Naive thymus-derived CD4-positive, alpha-beta T cell (primary cell): ENCODE results near the gene CCDC71. TPM values are rescaled to one million over a fixed set of nuclear protein-coding genes. Genes with fewer than 3 reads are reported as not detected.

Experiments used
- ATAC-seq: fragments of 150-1000 bp; cut with Tn5 transposase; 2 replicates; pipeline ENCODE4 v1.10.0; 2021; ENCODE audit warnings: mild to moderate bottlenecking, moderate library complexity
- CTCF ChIA-PET: fragments of 350-600 bp; sonication (Branson Sonifier 250); formaldehyde crosslinking; loops from one replicate; lab custom pipeline; 2021; ENCODE audit warnings: antibody characterized with exemption; lab: Charles Lee
- POLR2A ChIA-PET: fragments of 350-600 bp; sonication (Branson Sonifier 250); formaldehyde crosslinking; loops from one replicate; lab custom pipeline; 2021; ENCODE audit warnings: antibody characterized with exemption, inconsistent platforms; lab: Charles Lee
- DNase-seq, 9 donors: peaks; one replicate each; pipeline versions ENCODE4 v3.0.0 to v3.0.0-alpha.2; 2020 to 2022; ENCODE audit warnings: mixed read lengths in 1 of 9
- H3K27ac ChIP-seq: one replicate; pipeline ENCODE4 v1.7.0; 2013; ENCODE audit warnings: mild to moderate bottlenecking, low read depth, low read length, moderate library complexity
- H3K27me3 ChIP-seq, 2 donors: one replicate each; pipeline ENCODE4 v1.7.0; 2013; ENCODE audit warnings: low read length in 2 of 2, mild to moderate bottlenecking in 2 of 2, moderate library complexity in 2 of 2; ENCODE audit not compliant: control insufficient read depth in 2 of 2, insufficient read depth in 2 of 2
- H3K36me3 ChIP-seq, 3 experiments: 1 replicate in 2 of 3; 2 replicates in 1 of 3; pipeline ENCODE4 v1.7.0; 2013; ENCODE audit warnings: low read length in 3 of 3, mild to moderate bottlenecking in 3 of 3, moderate library complexity in 1 of 3; ENCODE audit not compliant: insufficient read depth in 3 of 3, control insufficient read depth in 2 of 3
- H3K4me1 ChIP-seq, 2 donors: one replicate each; pipeline ENCODE4 v1.7.0; 2013; ENCODE audit warnings: low read length in 2 of 2, mild to moderate bottlenecking in 2 of 2, moderate library complexity in 1 of 2; ENCODE audit not compliant: control insufficient read depth in 2 of 2, insufficient read depth in 2 of 2
- H3K4me3 ChIP-seq: 2 replicates; pipeline ENCODE4 v1.7.0; 2013; ENCODE audit warnings: mild to moderate bottlenecking, low read length
- H3K9me3 ChIP-seq, 3 experiments: 1 replicate in 2 of 3; 2 replicates in 1 of 3; pipeline ENCODE4 v1.7.0; 2013; ENCODE audit warnings: low read length in 3 of 3; ENCODE audit not compliant: control insufficient read depth in 2 of 3
- H3K27ac Mint-ChIP-seq, 9 donors: one replicate each; pipeline ENCODE4 v1.8.0; 2020 to 2022; ENCODE audit warnings: mixed read lengths in 9 of 9, mild to moderate bottlenecking in 8 of 9, moderate library complexity in 5 of 9, inconsistent platforms in 2 of 9
- H3K27me3 Mint-ChIP-seq, 5 donors: one replicate each; pipeline ENCODE4 v1.8.0; 2021 to 2022; ENCODE audit warnings: mixed read lengths in 5 of 5, mild to moderate bottlenecking in 1 of 5
- H3K36me3 Mint-ChIP-seq, 5 donors: one replicate each; pipeline ENCODE4 v1.8.0; 2020 to 2022; ENCODE audit warnings: mixed read lengths in 5 of 5, mild to moderate bottlenecking in 3 of 5, inconsistent platforms in 1 of 5
- H3K4me1 Mint-ChIP-seq, 7 donors: one replicate each; pipeline ENCODE4 v1.8.0; 2020 to 2022; ENCODE audit warnings: mixed read lengths in 7 of 7, mild to moderate bottlenecking in 3 of 7, inconsistent platforms in 1 of 7
- H3K4me3 Mint-ChIP-seq, 10 donors: one replicate each; pipeline ENCODE4 v1.8.0; 2020 to 2022; ENCODE audit warnings: mild to moderate bottlenecking in 10 of 10, mixed read lengths in 10 of 10, moderate library complexity in 6 of 10, inconsistent platforms in 2 of 10
- H3K9me3 Mint-ChIP-seq, 11 donors: one replicate each; pipeline ENCODE4 v1.8.0; 2020 to 2022; ENCODE audit warnings: mixed read lengths in 11 of 11, mild to moderate bottlenecking in 4 of 11, inconsistent platforms in 1 of 11, moderate library complexity in 1 of 11
- intact Hi-C, 2 donors: fragments of 100-400 bp; cut with micrococcal nuclease; formaldehyde crosslinking; loops; one replicate each; pipeline ENCODE4 v1.15.1; 2023
- polyA plus RNA-seq, 2 donors: library from polyadenylated mRNA; unstranded; fragments of 300-500 nt; fragmentation: Illumina TruSeq; gene quantifications; one replicate each; pipeline ENCODE4 v1.2.3, GENCODE V29; 2021
- total RNA-seq, 6 experiments: library from RNA in 5 of 6; stranded (reverse) in 5 of 6; gene quantifications; 1 replicate in 5 of 6; 2 replicates in 1 of 6; pipeline ENCODE4 v1.2.3 and lab custom pipeline; 2021 to 2026

CCDC71 gene
- total and polyA plus RNA-seq, 7 experiments from 2014 or later = 2.0 to 39.5 (median 19.4) TPM

DNA sequence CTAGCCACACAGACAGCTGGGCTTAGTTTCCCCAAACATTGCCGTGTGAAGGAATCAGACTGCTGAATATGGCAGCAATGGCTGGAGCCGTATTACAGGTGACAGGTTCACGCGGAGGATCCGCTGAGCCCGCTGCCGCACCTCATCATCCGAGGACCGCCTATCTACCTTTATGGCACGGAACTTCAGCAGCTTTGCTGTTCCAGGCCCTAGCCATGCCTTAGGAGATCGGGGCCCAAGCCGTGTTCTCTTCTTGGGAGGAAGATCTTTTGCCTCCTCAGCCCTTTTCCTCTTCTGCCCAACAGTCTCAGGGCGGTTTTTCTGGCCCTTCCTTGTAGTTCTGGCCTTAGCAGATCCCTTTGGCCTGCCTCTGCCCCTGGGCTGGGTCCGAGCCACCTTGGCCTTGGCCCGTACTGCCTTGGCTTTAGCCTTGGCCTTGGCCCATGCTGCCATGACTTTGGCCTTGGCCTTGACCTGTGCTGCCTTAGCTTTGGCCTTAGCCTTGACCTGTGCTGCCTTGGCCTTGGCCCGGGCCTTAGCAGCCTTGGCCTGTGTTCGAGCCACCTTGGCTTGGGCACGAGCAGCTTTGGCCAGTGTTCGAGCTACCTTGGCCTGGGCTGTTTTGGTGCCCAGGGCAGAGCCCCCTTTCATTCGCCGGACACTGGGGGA, 3.2 kb downstream of the CCDC71 start:
- CTCF ChIA-PET = interaction anchor here (1.9 kb wide), 1 partner anchor 8 kb away, joined by 6 read pairs; the partner anchor contains the start of gene KLHDC8B
- ATAC-seq (no peak), DNase-seq (no peak)
- no peaks in the 10 kb centered on the region for H3K27me3 Mint-ChIP-seq
- POLR2A ChIA-PET = interaction anchor here (0.5 to 3.6 kb wide), 4 partner anchors 32 to 120 kb away, joined by 3 to 16 read pairs (median 3); partner anchors contain the start of gene QRICH1
- peak overlapping the region in 1 of 9 donors; percentile 37 for H3K27ac Mint-ChIP-seq
- H3K4me3 Mint-ChIP-seq = no peak overlapping the region
- Histone ChIP-seq H3K4me1 (peaks cover 10 to 22% of the 10 kb centered on the region in 2 donors), H3K9me3 (no peaks in the 10 kb centered on the region), H3K36me3 (peaks cover 0 to 29% (median 0%) of the 10 kb centered on the region in 3 experiments), H3K27ac (no peak overlapping the region), H3K4me3 (no peak overlapping the region), H3K27me3 (no peaks in the 10 kb centered on the region)
- H3K36me3 Mint-ChIP-seq = peaks cover 0 to 22% (median 5%) of the 10 kb centered on the region in 5 donors
- H3K9me3 Mint-ChIP-seq = peaks cover 0 to 4% (median 0%) of the 10 kb centered on the region in 11 donors
- H3K4me1 Mint-ChIP-seq = peaks cover 14 to 38% (median 27%) of the 10 kb centered on the region in 7 donors
- intact Hi-C loops = no loop called here

DNA sequence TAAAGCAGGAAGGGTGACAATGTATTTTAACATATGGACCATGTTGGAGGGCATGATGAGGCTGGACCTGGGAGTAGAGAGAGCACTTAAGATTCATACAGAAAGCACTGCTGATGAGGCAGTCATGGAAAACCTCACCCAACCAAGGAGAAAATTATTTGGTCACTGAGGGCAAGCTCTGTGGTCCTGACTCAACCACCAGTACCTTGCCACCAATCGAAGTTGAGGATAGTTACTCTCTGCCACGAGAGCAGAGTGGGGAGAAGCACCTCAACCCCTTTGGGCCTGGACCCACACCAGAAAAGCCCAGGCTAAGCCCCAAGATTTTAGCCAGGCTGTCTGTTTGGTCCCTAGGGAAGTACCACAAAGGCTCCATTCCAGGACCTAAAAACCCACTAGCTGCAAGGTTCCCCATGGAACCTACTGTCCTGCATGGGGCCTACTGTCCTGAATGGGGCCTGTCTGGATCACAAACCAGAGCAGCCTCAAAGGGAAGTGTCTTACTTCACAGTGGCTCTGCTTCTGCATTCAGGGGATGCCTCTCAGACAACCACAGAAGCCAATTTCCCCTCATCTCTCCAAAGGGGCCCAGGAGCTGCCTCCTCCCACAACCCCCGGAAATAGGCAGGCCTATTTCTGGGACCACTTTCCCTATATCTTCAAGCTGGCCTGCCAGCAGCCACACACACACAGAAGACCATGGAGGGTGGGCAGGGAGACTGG, 4.2 kb downstream of the CCDC71 start:
- H3K27ac Mint-ChIP-seq = peak overlapping the region in 2 of 9 donors; percentile 24 to 38
- H3K27me3 Mint-ChIP-seq = no peaks in the 10 kb centered on the region
- peak overlapping the region; percentile 9 for H3K27ac ChIP-seq
- ChIA-PET CTCF (interaction anchor here (1.9 kb wide), 1 partner anchor 9 kb away, joined by 6 read pairs; the partner anchor contains the start of gene KLHDC8B), POLR2A (interaction anchor here (0.5 to 3.6 kb wide), 4 partner anchors 31 to 635 kb away, joined by 3 to 16 read pairs (median 3); partner anchors contain the start of gene QRICH1)
- ATAC-seq (no peak), DNase-seq (no peak)
- H3K36me3 ChIP-seq = peaks cover 0 to 29% (median 0%) of the 10 kb centered on the region in 3 experiments
- H3K4me3 Mint-ChIP-seq = no peak overlapping the region
- H3K9me3 Mint-ChIP-seq = peaks cover 0 to 4% (median 0%) of the 10 kb centered on the region in 11 donors
- H3K36me3 Mint-ChIP-seq = peaks cover 0 to 21% (median 5%) of the 10 kb centered on the region in 5 donors
- intact Hi-C loops = no loop called here
- H3K9me3 ChIP-seq = no peaks in the 10 kb centered on the region
- H3K4me1 Mint-ChIP-seq = peaks cover 14 to 37% (median 27%) of the 10 kb centered on the region in 7 donors
- H3K27me3 ChIP-seq = no peaks in the 10 kb centered on the region
- H3K4me1 ChIP-seq = peaks cover 10 to 22% of the 10 kb centered on the region in 2 donors
- H3K4me3 ChIP-seq = no peak overlapping the region

DNA sequence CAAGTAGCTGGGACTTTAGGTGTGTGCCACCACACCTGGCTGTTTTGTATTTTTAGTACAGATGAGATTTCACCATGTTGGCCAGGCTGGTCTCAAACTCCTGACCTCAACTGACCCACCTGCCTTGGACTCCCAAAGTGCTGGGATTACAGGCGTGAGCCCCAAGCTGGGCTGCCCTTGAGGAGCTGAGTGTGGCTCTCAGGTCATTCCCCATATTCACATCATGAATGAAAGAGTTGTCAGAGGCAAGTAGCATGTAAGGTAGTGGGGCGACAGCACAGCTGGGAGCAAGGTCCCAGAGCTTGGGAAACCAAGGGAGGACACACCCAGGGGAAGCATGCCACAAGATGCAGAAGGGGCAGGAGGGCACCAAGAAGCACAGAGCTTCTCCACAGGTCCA, 4.9 kb downstream of the CCDC71 start:
- Histone ChIP-seq H3K4me1 (peaks cover 5 to 15% of the 10 kb centered on the region in 2 donors), H3K36me3 (peaks cover 0 to 29% (median 0%) of the 10 kb centered on the region in 3 experiments), H3K27me3 (no peaks in the 10 kb centered on the region), H3K4me3 (no peak overlapping the region), H3K9me3 (no peaks in the 10 kb centered on the region), H3K27ac (no peak overlapping the region)
- Mint-ChIP-seq H3K9me3 (peaks cover 0 to under 1% (median 0%) of the 10 kb centered on the region in 11 donors), H3K27me3 (no peaks in the 10 kb centered on the region), H3K4me1 (peaks cover 14 to 34% (median 26%) of the 10 kb centered on the region in 7 donors), H3K4me3 (peak overlapping the region in 1 of 10 donors; percentile 56), H3K27ac (peak overlapping the region in 1 of 9 donors; percentile 24), H3K36me3 (peaks cover 0 to 16% (median 5%) of the 10 kb centered on the region in 5 donors)
- CTCF ChIA-PET = interaction anchor here (1.9 kb wide), 1 partner anchor 10 kb away, joined by 6 read pairs; the partner anchor contains the start of gene KLHDC8B
- POLR2A ChIA-PET = interaction anchor here (0.6 kb wide), 1 partner anchor 173 kb away, joined by 3 read pairs; no protein-coding TSS in a partner anchor
- ATAC-seq (no peak), DNase-seq (no peak)
- intact Hi-C loops = no loop called here

DNA sequence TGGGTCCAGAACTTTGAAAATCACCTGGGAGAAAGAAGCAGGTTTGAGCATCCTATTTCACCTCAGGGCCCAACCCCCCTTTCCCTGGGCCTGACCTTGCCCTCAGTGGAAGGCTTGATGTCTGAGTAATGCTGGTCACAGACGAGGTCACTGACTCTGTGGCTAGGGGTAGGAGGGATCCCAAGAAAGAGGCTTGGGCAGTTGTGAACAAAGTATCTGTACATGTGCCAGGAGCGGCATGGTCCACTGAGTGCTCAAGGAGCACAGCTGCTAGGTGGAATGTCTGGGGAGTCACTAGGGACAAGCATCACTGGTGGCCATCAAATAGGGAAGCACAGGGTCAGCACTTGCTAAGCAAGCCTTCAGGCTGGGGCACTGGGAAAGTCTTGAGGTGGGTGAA, 7.3 kb downstream of the CCDC71 start:
- Mint-ChIP-seq H3K9me3 (no peaks in the 10 kb centered on the region), H3K36me3 (peaks cover 0 to 4% (median 3%) of the 10 kb centered on the region in 5 donors), H3K27ac (peak overlapping the region in 2 of 9 donors; percentile 25 to 56), H3K4me1 (peaks cover 3 to 13% (median 6%) of the 10 kb centered on the region in 7 donors), H3K4me3 (no peak overlapping the region), H3K27me3 (no peaks in the 10 kb centered on the region)
- ChIA-PET CTCF (interaction anchor here (0.6 to 8.4 kb wide), 3 partner anchors 78 to 795 kb away, joined by 3 to 64 read pairs (median 5); partner anchors contain the start of gene P4HTM), POLR2A (interaction anchor here (0.7 to 1.6 kb wide), 3 partner anchors 65 to 140 kb away, joined by 3 to 4 read pairs (median 4); partner anchors contain the start of genes DALRD3 and QRICH1)
- Histone ChIP-seq H3K9me3 (no peaks in the 10 kb centered on the region), H3K36me3 (peaks cover 0 to 24% (median 0%) of the 10 kb centered on the region in 3 experiments), H3K4me1 (no peaks in the 10 kb centered on the region), H3K27ac (no peak overlapping the region), H3K4me3 (no peak overlapping the region), H3K27me3 (no peaks in the 10 kb centered on the region)
- intact Hi-C loops = loop anchor here (1.0 to 5.0 kb wide), 8 partner anchors 38 to 171 kb away; partner anchors contain the start of genes IMPDH2 (in 1 of the 2), NDUFAF3 (in 1 of the 2), QARS1 (in 1 of the 2) and QRICH1 (in 1 of the 2)
- ATAC-seq (no peak), DNase-seq (no peak)

DNA sequence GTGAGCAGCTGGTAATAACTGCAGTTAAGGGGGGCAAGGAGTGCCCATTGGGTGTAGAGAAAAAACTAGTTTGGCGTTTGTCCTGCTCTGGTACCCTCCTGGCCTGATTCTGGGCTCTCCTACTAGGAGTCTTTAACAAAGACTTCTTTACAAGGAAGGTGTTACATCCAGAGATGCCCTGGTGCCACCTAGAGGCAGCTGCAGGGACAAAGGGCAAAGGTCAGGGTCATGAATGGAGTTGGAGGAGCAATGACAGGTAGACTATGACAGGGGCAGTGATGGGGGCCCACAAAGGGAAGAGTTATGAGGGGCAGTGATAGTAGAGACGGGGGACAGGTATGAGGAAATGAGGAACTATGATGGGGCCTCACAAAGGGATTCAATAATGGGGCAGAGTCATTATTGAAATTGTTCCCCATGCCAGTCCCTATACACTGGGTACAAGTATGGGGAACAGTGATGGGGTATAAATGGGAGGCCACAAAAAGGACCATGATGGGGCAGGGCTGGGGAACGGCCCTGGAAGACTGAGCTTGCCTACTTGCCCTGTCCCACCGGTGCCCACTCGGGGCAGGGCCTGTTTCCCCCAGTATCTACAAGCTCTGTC, 7.9 kb downstream of the CCDC71 start:
- H3K36me3 Mint-ChIP-seq = peaks cover 0 to 4% (median 0%) of the 10 kb centered on the region in 5 donors
- no peaks in the 10 kb centered on the region for H3K9me3 Mint-ChIP-seq
- peaks cover 0 to 10% (median 5%) of the 10 kb centered on the region in 7 donors for H3K4me1 Mint-ChIP-seq
- peak overlapping the region; percentile 20 for H3K27ac ChIP-seq
- ATAC-seq = peak; percentile 89
- CTCF ChIA-PET = interaction anchor here (0.6 to 8.4 kb wide), 4 partner anchors 78 to 796 kb away, joined by 3 to 64 read pairs (median 4); partner anchors contain the start of gene P4HTM
- no peaks in the 10 kb centered on the region for H3K27me3 Mint-ChIP-seq
- no peaks in the 10 kb centered on the region for H3K9me3 ChIP-seq
- peaks cover 0 to 18% (median 0%) of the 10 kb centered on the region in 3 experiments for H3K36me3 ChIP-seq
- H3K4me1 ChIP-seq = no peaks in the 10 kb centered on the region
- H3K27ac Mint-ChIP-seq = peak overlapping the region in 6 of 9 donors; percentile 3 to 82 (median 18)
- intact Hi-C loops = loop anchor here (1.0 to 5.0 kb wide), 8 partner anchors 37 to 171 kb away; partner anchors contain the start of genes IMPDH2 (in 1 of the 2), NDUFAF3 (in 1 of the 2), QARS1 (in 1 of the 2) and QRICH1 (in 1 of the 2)
- peak in 8 of 9 donors; percentile 40 to 68 (median 59) for DNase-seq
- POLR2A ChIA-PET = interaction anchor here (0.7 to 2.4 kb wide), 6 partner anchors 10 to 170 kb away, joined by 3 to 10 read pairs (median 4); partner anchors contain the start of genes DALRD3, QRICH1 and USP19
- no peak overlapping the region for H3K4me3 ChIP-seq
- no peak overlapping the region for H3K4me3 Mint-ChIP-seq
- H3K27me3 ChIP-seq = no peaks in the 10 kb centered on the region
